Right lobe of liver (tissue), 4 donors: ENCODE data around the gene CD3G.

Experiments used
- POLR2A ChIP-seq: fragments of 450-650 bp; IDR thresholded peaks from one replicate; pipeline ENCODE4 v1.6.1; 2017; ENCODE audit warnings: antibody characterized with exemption, mild to moderate bottlenecking
- TF ChIP-seq, protein P1 (sequence below), 4 donors: fragments of 200-600 bp in 3 of 4; fragments of 450-650 bp in 1 of 4; IDR thresholded peaks; one replicate each; pipeline versions ENCODE4 v1.5.1 to v1.8.0; 2016 to 2022; ENCODE audit warnings: antibody characterized with exemption in 4 of 4, mild to moderate bottlenecking in 2 of 4
- donor health status: DM: no; HTN: no; CAD: no.
- donor health status: DM: no; HTN: no; CAD: no.
- donor health status: DM: no; HTN: yes; CAD: no.

DNA sequence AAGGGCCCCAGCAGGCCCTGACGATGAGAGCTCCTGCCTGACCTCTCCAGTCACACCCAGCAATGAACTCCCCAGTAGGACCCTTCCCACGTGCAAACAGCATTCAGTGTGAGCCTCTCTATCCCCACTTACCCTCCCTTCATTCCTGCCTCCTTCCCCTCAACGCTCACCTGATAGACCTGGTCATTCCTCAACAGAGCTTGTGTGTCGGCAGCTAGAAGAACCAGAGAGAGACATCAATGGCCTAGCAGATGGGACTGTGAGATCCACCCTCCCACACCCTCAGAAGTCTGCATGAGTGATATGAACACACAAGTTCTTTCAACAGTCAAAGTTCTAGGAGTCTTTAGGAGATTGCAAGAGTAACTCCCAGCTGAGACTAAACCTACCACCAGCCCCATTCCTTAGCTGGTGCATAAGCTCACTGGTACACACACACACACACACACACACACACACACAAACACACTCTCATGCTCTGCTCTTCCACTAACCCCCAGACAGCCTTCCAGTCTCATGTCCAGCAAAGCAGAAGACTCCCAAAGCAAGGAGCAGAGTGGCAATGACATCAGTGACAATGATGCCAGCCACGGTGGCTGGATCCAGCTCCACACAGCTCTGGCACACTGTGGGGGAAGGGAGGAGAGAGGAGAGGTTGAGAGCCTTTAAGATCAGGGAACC is 4.7 kb upstream of the CD3G start:
- TF ChIP-seq, protein P1, sequence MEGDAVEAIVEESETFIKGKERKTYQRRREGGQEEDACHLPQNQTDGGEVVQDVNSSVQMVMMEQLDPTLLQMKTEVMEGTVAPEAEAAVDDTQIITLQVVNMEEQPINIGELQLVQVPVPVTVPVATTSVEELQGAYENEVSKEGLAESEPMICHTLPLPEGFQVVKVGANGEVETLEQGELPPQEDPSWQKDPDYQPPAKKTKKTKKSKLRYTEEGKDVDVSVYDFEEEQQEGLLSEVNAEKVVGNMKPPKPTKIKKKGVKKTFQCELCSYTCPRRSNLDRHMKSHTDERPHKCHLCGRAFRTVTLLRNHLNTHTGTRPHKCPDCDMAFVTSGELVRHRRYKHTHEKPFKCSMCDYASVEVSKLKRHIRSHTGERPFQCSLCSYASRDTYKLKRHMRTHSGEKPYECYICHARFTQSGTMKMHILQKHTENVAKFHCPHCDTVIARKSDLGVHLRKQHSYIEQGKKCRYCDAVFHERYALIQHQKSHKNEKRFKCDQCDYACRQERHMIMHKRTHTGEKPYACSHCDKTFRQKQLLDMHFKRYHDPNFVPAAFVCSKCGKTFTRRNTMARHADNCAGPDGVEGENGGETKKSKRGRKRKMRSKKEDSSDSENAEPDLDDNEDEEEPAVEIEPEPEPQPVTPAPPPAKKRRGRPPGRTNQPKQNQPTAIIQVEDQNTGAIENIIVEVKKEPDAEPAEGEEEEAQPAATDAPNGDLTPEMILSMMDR (IDR thresholded peaks at IDR 0.05): no peak
- no peak for TF ChIP-seq POLR2A
